RWPE2 (cell line): ENCODE results near the gene LAMA4.

ENCODE experiments used
- ATAC-seq: fragments of 200-7000 bp; cut with Tn5 transposase; 3 replicates; pipeline ENCODE4 v1.9.1; 2021; ENCODE audit warnings: low read depth
- DNase-seq: peaks from one replicate; pipeline ENCODE4 v3.0.0-alpha.2; 2020; ENCODE audit warnings: low spot score
- H3K27ac ChIP-seq: fragments of 450-650 bp; 2 replicates; pipeline ENCODE4 v1.5.1; 2017; ENCODE audit warnings: mild to moderate bottlenecking; ENCODE audit not compliant: poor library complexity, severe bottlenecking
- H3K27me3 ChIP-seq: fragments of 250-450 bp; sonication (Bioruptor Pico); 2 replicates; pipeline ENCODE4 v1.5.1; 2021; ENCODE audit warnings: mild to moderate bottlenecking, moderate library complexity; ENCODE audit not compliant: insufficient read depth, poor library complexity, severe bottlenecking
- H3K36me3 ChIP-seq: fragments of 250-450 bp; sonication (Bioruptor Pico); 2 replicates; pipeline ENCODE4 v1.5.1; 2020; ENCODE audit warnings: low read depth, mild to moderate bottlenecking, moderate library complexity
- H3K4me1 ChIP-seq: fragments of 250-450 bp; sonication (Bioruptor Pico); 2 replicates; pipeline ENCODE4 v1.5.1; 2021; ENCODE audit warnings: mild to moderate bottlenecking, moderate library complexity; ENCODE audit not compliant: insufficient read depth, poor library complexity, severe bottlenecking
- H3K4me3 ChIP-seq: fragments of 250-450 bp; sonication (Bioruptor Pico); 2 replicates; pipeline ENCODE4 v1.5.1; 2021; ENCODE audit warnings: mild to moderate bottlenecking, moderate library complexity; ENCODE audit not compliant: severe bottlenecking
- H3K9me3 ChIP-seq: fragments of 250-450 bp; sonication (Bioruptor Pico); 2 replicates; pipeline ENCODE4 v1.5.1; 2021; ENCODE audit warnings: mild to moderate bottlenecking, moderate library complexity; ENCODE audit not compliant: severe bottlenecking
- TF ChIP-seq, protein P1 (sequence below): fragments of 450-650 bp; IDR thresholded peaks from one replicate; pipeline ENCODE4 v1.5.1; 2017; ENCODE audit warnings: mild to moderate bottlenecking, moderate library complexity; ENCODE audit not compliant: poor library complexity, severe bottlenecking

The LAMA4 gene

GRCh38 chr6:112283621-112284020 lies 29.3 kb upstream of the LAMA4 start:
- Histone ChIP-seq H3K36me3 (no peaks in the 10 kb centered on the region), H3K4me3 (no peak overlapping the region), H3K4me1 (peaks cover 5% of the 10 kb centered on the region), H3K27me3 (no peaks in the 10 kb centered on the region), H3K27ac (no peak overlapping the region), H3K9me3 (no peaks in the 10 kb centered on the region)
- no peak for DNase-seq
- no peak for ATAC-seq
- TF ChIP-seq, protein P1, sequence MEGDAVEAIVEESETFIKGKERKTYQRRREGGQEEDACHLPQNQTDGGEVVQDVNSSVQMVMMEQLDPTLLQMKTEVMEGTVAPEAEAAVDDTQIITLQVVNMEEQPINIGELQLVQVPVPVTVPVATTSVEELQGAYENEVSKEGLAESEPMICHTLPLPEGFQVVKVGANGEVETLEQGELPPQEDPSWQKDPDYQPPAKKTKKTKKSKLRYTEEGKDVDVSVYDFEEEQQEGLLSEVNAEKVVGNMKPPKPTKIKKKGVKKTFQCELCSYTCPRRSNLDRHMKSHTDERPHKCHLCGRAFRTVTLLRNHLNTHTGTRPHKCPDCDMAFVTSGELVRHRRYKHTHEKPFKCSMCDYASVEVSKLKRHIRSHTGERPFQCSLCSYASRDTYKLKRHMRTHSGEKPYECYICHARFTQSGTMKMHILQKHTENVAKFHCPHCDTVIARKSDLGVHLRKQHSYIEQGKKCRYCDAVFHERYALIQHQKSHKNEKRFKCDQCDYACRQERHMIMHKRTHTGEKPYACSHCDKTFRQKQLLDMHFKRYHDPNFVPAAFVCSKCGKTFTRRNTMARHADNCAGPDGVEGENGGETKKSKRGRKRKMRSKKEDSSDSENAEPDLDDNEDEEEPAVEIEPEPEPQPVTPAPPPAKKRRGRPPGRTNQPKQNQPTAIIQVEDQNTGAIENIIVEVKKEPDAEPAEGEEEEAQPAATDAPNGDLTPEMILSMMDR: no peak

DNA sequence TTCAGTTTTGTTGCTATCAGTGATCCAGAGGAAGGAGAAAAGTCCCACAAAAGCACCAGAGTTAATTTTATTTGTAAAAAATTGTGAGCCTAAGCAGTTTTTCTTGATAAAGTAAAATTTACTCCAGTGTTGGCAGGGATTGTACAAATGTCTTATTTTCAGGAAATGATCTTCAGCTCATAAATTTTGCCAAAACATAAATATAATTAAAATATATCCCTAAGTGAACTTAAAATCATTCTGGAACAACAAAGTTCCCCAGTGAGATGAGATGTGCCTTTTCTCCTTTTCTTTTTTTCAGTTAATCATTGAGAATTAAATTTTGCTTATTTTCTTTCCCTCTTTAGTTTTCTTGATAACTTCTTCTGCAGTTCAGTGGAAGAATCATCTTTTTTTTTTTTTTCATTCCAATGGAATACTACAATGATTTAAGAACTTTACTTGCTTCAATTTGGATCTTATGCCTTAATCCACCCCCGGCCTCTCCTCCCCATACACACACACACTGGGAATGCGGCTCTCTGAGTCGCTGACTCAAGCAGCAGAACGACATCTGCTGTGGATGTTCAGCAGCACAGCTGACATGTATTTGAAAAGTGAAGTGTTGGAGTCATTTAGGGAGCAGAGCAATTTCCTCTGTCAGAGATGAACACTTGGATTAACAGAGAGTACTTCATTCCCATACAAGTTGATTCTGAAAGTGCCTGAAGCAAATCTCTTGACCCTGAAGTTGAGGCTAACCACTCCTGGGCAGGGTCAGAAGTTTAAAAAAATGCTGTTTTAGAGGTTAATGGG lies 27.7 kb upstream of the LAMA4 start:
- peak; percentile 94 for ATAC-seq
- Histone ChIP-seq H3K9me3 (no peaks in the 10 kb centered on the region), H3K4me1 (peaks cover 5% of the 10 kb centered on the region), H3K27me3 (no peaks in the 10 kb centered on the region), H3K4me3 (no peak overlapping the region), H3K27ac (no peak overlapping the region), H3K36me3 (no peaks in the 10 kb centered on the region)
- TF ChIP-seq, protein P1: peak; percentile 60
- DNase-seq: no peak

GRCh38 chr6:112279031-112279935 lies 24.9 kb upstream of the LAMA4 start:
- H3K4me3 ChIP-seq: no peak overlapping the region
- peaks cover 5% of the 10 kb centered on the region for H3K4me1 ChIP-seq
- no peaks in the 10 kb centered on the region for H3K9me3 ChIP-seq
- H3K27me3 ChIP-seq: no peaks in the 10 kb centered on the region
- H3K27ac ChIP-seq: no peak overlapping the region
- TF ChIP-seq, protein P1: no peak
- DNase-seq: no peak
- ATAC-seq: no peak
- no peaks in the 10 kb centered on the region for H3K36me3 ChIP-seq

GRCh38 chr6:112275365-112275764 lies 21.0 kb upstream of the LAMA4 start:
- Histone ChIP-seq H3K9me3 (no peaks in the 10 kb centered on the region), H3K4me3 (no peak overlapping the region), H3K4me1 (no peaks in the 10 kb centered on the region), H3K36me3 (no peaks in the 10 kb centered on the region), H3K27me3 (no peaks in the 10 kb centered on the region), H3K27ac (no peak overlapping the region)
- DNase-seq: no peak
- TF ChIP-seq, protein P1: no peak
- ATAC-seq: no peak
